H9 (cell line): Measurements from ENCODE around the gene GAGE12F. TPM values are rescaled to one million over a fixed set of nuclear protein-coding genes. Genes with fewer than 3 reads are reported as not detected.
"Not testable (repeated sequence)": the region's sequence is repeated elsewhere in the genome, so short reads cannot be mapped to it uniquely, and the experiment has no call there.

Experiments
- DNase-seq: peaks from one replicate; pipeline ENCODE4 v3.0.0-alpha.2; 2017
- H2AFZ ChIP-seq: one replicate; pipeline ENCODE4 v1.6.1; 2013; ENCODE audit warnings: mild to moderate bottlenecking, low read length, control low read depth, moderate library complexity
- H2AK5ac ChIP-seq: 2 replicates; pipeline ENCODE4 v1.6.1; 2013; ENCODE audit warnings: low read length, control low read depth, mixed read lengths; ENCODE audit not compliant: insufficient read length
- H2BK120ac ChIP-seq: one replicate; pipeline ENCODE4 v1.6.1; 2013; ENCODE audit warnings: low read depth, mild to moderate bottlenecking, low read length, control low read depth, inconsistent platforms; ENCODE audit not compliant: poor library complexity, severe bottlenecking
- H2BK12ac ChIP-seq: 2 replicates; pipeline ENCODE4 v1.6.1; 2013; ENCODE audit warnings: low read length, control low read depth, mixed read lengths, low read depth; ENCODE audit not compliant: insufficient read length
- H2BK15ac ChIP-seq: 2 replicates; pipeline ENCODE4 v1.6.1; 2013; ENCODE audit warnings: low read depth, low read length, control low read depth
- H2BK20ac ChIP-seq: one replicate; pipeline ENCODE4 v1.6.1; 2013; ENCODE audit warnings: low read depth, mild to moderate bottlenecking, low read length, control low read depth, inconsistent platforms; ENCODE audit not compliant: poor library complexity, severe bottlenecking
- H2BK5ac ChIP-seq: 2 replicates; pipeline ENCODE4 v1.6.1; 2013; ENCODE audit warnings: low read length, control low read depth, mixed read lengths; ENCODE audit not compliant: insufficient read length
- H3K14ac ChIP-seq: 2 replicates; pipeline ENCODE4 v1.6.1; 2013; ENCODE audit warnings: low read length, control low read depth; ENCODE audit not compliant: insufficient read depth
- H3K18ac ChIP-seq: 2 replicates; pipeline ENCODE4 v1.6.1; 2013; ENCODE audit warnings: low read depth, mild to moderate bottlenecking, mixed read lengths, low read length, control low read depth; ENCODE audit not compliant: insufficient read length
- H3K23ac ChIP-seq: 2 replicates; pipeline ENCODE4 v1.6.1; 2013; ENCODE audit warnings: low read length, control low read depth, mixed read lengths, low read depth; ENCODE audit not compliant: insufficient read length
- H3K23me2 ChIP-seq: 2 replicates; pipeline ENCODE4 v1.6.1; 2013; ENCODE audit warnings: low read depth, mild to moderate bottlenecking, mixed read lengths, low read length, control low read depth; ENCODE audit not compliant: insufficient read length, poor library complexity, severe bottlenecking
- H3K27ac ChIP-seq: 2 replicates; pipeline ENCODE4 v1.5.1; 2013; ENCODE audit warnings: low read length, control low read depth, mixed read lengths, low read depth; ENCODE audit not compliant: insufficient read length
- H3K27me3 ChIP-seq: 2 replicates; pipeline ENCODE4 v1.6.1; 2013; ENCODE audit warnings: low read length, control low read depth, inconsistent platforms; ENCODE audit not compliant: insufficient read depth
- H3K4ac ChIP-seq: 2 replicates; pipeline ENCODE4 v1.6.1; 2013; ENCODE audit warnings: low read depth, mild to moderate bottlenecking, control low read depth, inconsistent platforms, low read length, moderate library complexity
- H3K4me1 ChIP-seq: 2 replicates; pipeline ENCODE4 v1.6.1; 2013; ENCODE audit warnings: low read length, control low read depth, inconsistent platforms; ENCODE audit not compliant: insufficient read depth
- H3K4me2 ChIP-seq: 2 replicates; pipeline ENCODE4 v1.6.1; 2013; ENCODE audit warnings: low read length, control low read depth, mixed read lengths; ENCODE audit not compliant: insufficient read length, insufficient read depth
- H3K56ac ChIP-seq: 2 replicates; pipeline ENCODE4 v1.6.1; 2013; ENCODE audit warnings: low read depth, mild to moderate bottlenecking, mixed read lengths, low read length, control low read depth; ENCODE audit not compliant: insufficient read length
- H3K79me1 ChIP-seq: 2 replicates; pipeline ENCODE4 v1.6.1; 2013; ENCODE audit warnings: low read depth, mild to moderate bottlenecking, moderate library complexity, low read length, control low read depth, inconsistent platforms; ENCODE audit not compliant: insufficient read depth, poor library complexity, severe bottlenecking
- H3K79me2 ChIP-seq: 2 replicates; pipeline ENCODE4 v1.6.1; 2013; ENCODE audit warnings: low read length, control low read depth, inconsistent platforms; ENCODE audit not compliant: insufficient read depth
- H3K9ac ChIP-seq: 2 replicates; pipeline ENCODE4 v1.6.1; 2013; ENCODE audit warnings: low read length, control low read depth, mixed read lengths; ENCODE audit not compliant: insufficient read length; ENCODE audit errors: extremely low read depth
- H3K9me3 ChIP-seq: one replicate; pipeline ENCODE4 v1.6.1; 2013; ENCODE audit warnings: low read depth, low read length, inconsistent platforms; ENCODE audit not compliant: control insufficient read depth
- H3T11ph ChIP-seq: one replicate; pipeline ENCODE4 v1.6.1; 2013; ENCODE audit warnings: mild to moderate bottlenecking, low read length, control low read depth, inconsistent platforms
- H4K20me1 ChIP-seq: one replicate; pipeline ENCODE4 v1.6.1; 2013; ENCODE audit not compliant: control insufficient read depth, insufficient read length, insufficient read depth
- H4K5ac ChIP-seq: 2 replicates; pipeline ENCODE4 v1.6.1; 2013; ENCODE audit warnings: low read depth, mild to moderate bottlenecking, mixed read lengths, low read length, control low read depth; ENCODE audit not compliant: insufficient read length
- H4K8ac ChIP-seq: replicated peaks from 2 replicates; pipeline ENCODE4 v1.6.1; 2013; ENCODE audit warnings: low read length, control low read depth, mixed read lengths, low read depth; ENCODE audit not compliant: insufficient read length
- H4K91ac ChIP-seq: 2 replicates; pipeline ENCODE4 v1.6.1; 2013; ENCODE audit warnings: low read depth, mild to moderate bottlenecking, moderate library complexity, mixed read lengths, low read length, control low read depth; ENCODE audit not compliant: insufficient read length
- H3K27ac Mint-ChIP-seq, 3 experiments: 2 replicates in 2 of 3; 3 replicates in 1 of 3; pipeline ENCODE4 v1.8.0; 2020 to 2021; ENCODE audit warnings: mixed read lengths in 3 of 3, mild to moderate bottlenecking in 1 of 3, moderate library complexity in 1 of 3
- H3K27me3 Mint-ChIP-seq: 2 replicates; pipeline ENCODE4 v1.8.0; 2021; ENCODE audit warnings: low read depth, mild to moderate bottlenecking, moderate library complexity, mixed read lengths
- H3K36me3 Mint-ChIP-seq, 3 experiments: 2 replicates in 2 of 3; 3 replicates in 1 of 3; pipeline ENCODE4 v1.8.0; 2020 to 2021; ENCODE audit warnings: low read depth in 3 of 3, mixed read lengths in 3 of 3; ENCODE audit not compliant: insufficient read depth in 1 of 3
- H3K4me1 Mint-ChIP-seq, 2 experiments: 2 replicates each; pipeline ENCODE4 v1.8.0; 2020; ENCODE audit warnings: mixed read lengths in 2 of 2
- H3K4me3 Mint-ChIP-seq, 2 experiments: 2 replicates in 1 of 2; 3 replicates in 1 of 2; pipeline ENCODE4 v1.8.0; 2020 to 2021; ENCODE audit warnings: mild to moderate bottlenecking in 2 of 2, mixed read lengths in 2 of 2, moderate library complexity in 1 of 2
- H3K9me3 Mint-ChIP-seq, 2 experiments: 2 replicates in 1 of 2; 3 replicates in 1 of 2; pipeline ENCODE4 v1.8.0; 2020; ENCODE audit warnings: mild to moderate bottlenecking in 2 of 2, mixed read lengths in 2 of 2, moderate library complexity in 1 of 2
- WGBS: extraction: QIAGEN DNeasy Blood & Tissue Kit; methylation state at CpG from one replicate; pipeline ENCODE4 v1.1.7; 2013; ENCODE audit warnings: missing lambda C conversion rate, low lambda C conversion rate, mixed read lengths; ENCODE audit not compliant: insufficient read length; ENCODE audit errors: extremely low coverage; 5-methylcytosine and 5-hydroxymethylcytosine counted together
- total RNA-seq: library from RNA; stranded (reverse); gene quantifications from 2 replicates; pipeline ENCODE4 v1.2.1, GENCODE V29; 2021

Gene GAGE12F
- total RNA-seq, 1 experiment from 2014 or later, result not detected

GRCh38 chrX:49541433-49541832 lies 19.2 kb upstream of the GAGE12F start, which contains the start of gene GAGE12D:
GAGE12D (plus strand) TSS chrX:49541733; CDS start chrX:49542888, 1,155 bp downstream.
- H2BK5ac ChIP-seq, H3K4me3 Mint-ChIP-seq, H3K4me1 ChIP-seq, H3K4me1 Mint-ChIP-seq, H3K4me2 ChIP-seq, H3K27me3 ChIP-seq, H4K20me1 ChIP-seq, H3K14ac ChIP-seq, H3K4ac ChIP-seq, H3K56ac ChIP-seq, H4K5ac ChIP-seq, H2BK15ac ChIP-seq, H3K27me3 Mint-ChIP-seq, H3K23me2 ChIP-seq, H3T11ph ChIP-seq, H3K9me3 ChIP-seq, DNase-seq, H2AK5ac ChIP-seq, H3K23ac ChIP-seq, H2BK20ac ChIP-seq, H3K27ac Mint-ChIP-seq, H2AFZ ChIP-seq, H4K8ac ChIP-seq, H3K36me3 Mint-ChIP-seq, H3K9me3 Mint-ChIP-seq, H4K91ac ChIP-seq, H2BK120ac ChIP-seq, H3K79me1 ChIP-seq, H3K79me2 ChIP-seq, H3K27ac ChIP-seq, H2BK12ac ChIP-seq, H3K9ac ChIP-seq, H3K18ac ChIP-seq: not testable (repeated sequence)
- no CpG with 5 or more reads among the region's 16 CpGs for WGBS

- WGBS, result no CpG with 5 or more reads among the region's 16 CpGs
- not testable (repeated sequence) for H3T11ph ChIP-seq, H2BK12ac ChIP-seq, H3K4ac ChIP-seq, H2AFZ ChIP-seq, H3K36me3 Mint-ChIP-seq, H2AK5ac ChIP-seq, H3K27me3 ChIP-seq, H3K4me1 ChIP-seq, H2BK5ac ChIP-seq, H3K56ac ChIP-seq, H4K91ac ChIP-seq, H2BK120ac ChIP-seq, H3K4me3 Mint-ChIP-seq, H3K18ac ChIP-seq, H3K14ac ChIP-seq, H3K23me2 ChIP-seq, H3K4me2 ChIP-seq, H3K9me3 ChIP-seq, H3K79me1 ChIP-seq, H3K9me3 Mint-ChIP-seq, DNase-seq, H4K5ac ChIP-seq, H3K27ac Mint-ChIP-seq, H4K8ac ChIP-seq, H3K79me2 ChIP-seq, H3K27ac ChIP-seq, H2BK15ac ChIP-seq, H3K4me1 Mint-ChIP-seq, H4K20me1 ChIP-seq, H3K9ac ChIP-seq, H3K23ac ChIP-seq, H2BK20ac ChIP-seq, H3K27me3 Mint-ChIP-seq
Observed at GRCh38 chrX:49550989-49551388, 9.7 kb upstream of the GAGE12F start, which contains the start of gene GAGE12E. GAGE12E (plus strand) TSS chrX:49551289; CDS start chrX:49552444, 1,155 bp downstream.
